CD14-positive monocyte (primary cell): ENCODE results near the gene CD44. TPM values are rescaled to one million over a fixed set of nuclear protein-coding genes. Genes with fewer than 3 reads are reported as not detected.

Experiments
- DNase-seq, 3 donors: peaks; one replicate each; pipeline ENCODE4 v3.0.0-alpha.2; 2011 to 2022
- H2AFZ ChIP-seq: 2 replicates; pipeline ENCODE4 v1.6.0; 2012; ENCODE audit warnings: mild to moderate bottlenecking, low read depth, low read length, inconsistent platforms; ENCODE audit not compliant: insufficient read depth, poor library complexity, severe bottlenecking
- H3K27ac ChIP-seq, 2 donors: 1 replicate in 1 of 2; 2 replicates in 1 of 2; pipeline ENCODE4 v1.5.1; 2012 to 2013; ENCODE audit warnings: low read length in 2 of 2, control low read depth in 1 of 2, inconsistent platforms in 1 of 2, low read depth in 1 of 2, mild to moderate bottlenecking in 1 of 2
- H3K27me3 ChIP-seq, 2 donors: one replicate each; pipeline versions ENCODE4 v1.6.0 to v1.6.1; 2011 to 2013; ENCODE audit warnings: low read length in 2 of 2; ENCODE audit not compliant: control insufficient read depth in 2 of 2, insufficient read depth in 2 of 2
- H3K36me3 ChIP-seq, 2 donors: replicated peaks in 1 of 2; 1 replicate in 1 of 2; 2 replicates in 1 of 2; pipeline versions ENCODE4 v1.5.1 to v1.6.1; 2012 to 2013; ENCODE audit warnings: low read length in 2 of 2, control low read depth in 1 of 2, inconsistent platforms in 1 of 2, mild to moderate bottlenecking in 1 of 2; ENCODE audit not compliant: insufficient read depth in 2 of 2, control insufficient read depth in 1 of 2
- H3K4me1 ChIP-seq, 2 donors: 1 replicate in 1 of 2; 2 replicates in 1 of 2; pipeline versions ENCODE4 v1.5.1 to v1.6.1; 2012 to 2013; ENCODE audit warnings: low read length in 2 of 2, control low read depth in 1 of 2, inconsistent platforms in 1 of 2, mild to moderate bottlenecking in 1 of 2, moderate library complexity in 1 of 2; ENCODE audit not compliant: insufficient read depth in 2 of 2, control insufficient read depth in 1 of 2
- H3K4me2 ChIP-seq: replicated peaks from 2 replicates; pipeline ENCODE3; 2012; ENCODE audit warnings: low read length, moderate library complexity, mild to moderate bottlenecking; ENCODE audit not compliant: poor library complexity, severe bottlenecking; ENCODE audit errors: extremely low read depth
- H3K4me3 ChIP-seq, 3 experiments: fragments of 200-600 bp in 1 of 3; sonication (generic) in 1 of 3; replicated peaks in 1 of 3; 1 replicate in 2 of 3; 2 replicates in 1 of 3; pipeline ENCODE4 v1.5.1; 2011 to 2013; ENCODE audit warnings: low read length in 3 of 3, mild to moderate bottlenecking in 3 of 3, control low read depth in 2 of 3, low read depth in 2 of 3, inconsistent platforms in 1 of 3, moderate library complexity in 1 of 3
- H3K79me2 ChIP-seq: 2 replicates; pipeline ENCODE4 v1.6.0; 2012; ENCODE audit warnings: mild to moderate bottlenecking, control low read depth, inconsistent platforms, low read length, moderate library complexity; ENCODE audit not compliant: insufficient read depth
- H3K9ac ChIP-seq: 2 replicates; pipeline ENCODE4 v1.6.0; 2017; ENCODE audit warnings: low read length, mild to moderate bottlenecking; ENCODE audit not compliant: insufficient read depth, poor library complexity, severe bottlenecking
- H3K9me3 ChIP-seq, 2 donors: replicated peaks in 1 of 2; 1 replicate in 1 of 2; 2 replicates in 1 of 2; pipeline versions ENCODE4 v1.5.1 to v1.6.1; 2012 to 2013; ENCODE audit warnings: low read length in 2 of 2, control low read depth in 1 of 2; ENCODE audit not compliant: control insufficient read depth in 1 of 2, insufficient read depth in 1 of 2
- H4K20me1 ChIP-seq: 2 replicates; pipeline ENCODE4 v1.6.0; 2012; ENCODE audit warnings: mild to moderate bottlenecking, low read length, control low read depth, moderate library complexity; ENCODE audit not compliant: insufficient read depth
- H3K27ac Mint-ChIP-seq, 7 donors: one replicate each; pipeline ENCODE4 v1.8.0; 2020; ENCODE audit warnings: mild to moderate bottlenecking in 7 of 7, mixed read lengths in 7 of 7, moderate library complexity in 6 of 7, inconsistent platforms in 2 of 7
- H3K27me3 Mint-ChIP-seq, 3 donors: one replicate each; pipeline ENCODE4 v1.8.0; 2021 to 2022; ENCODE audit warnings: low read depth in 3 of 3, mild to moderate bottlenecking in 3 of 3, mixed read lengths in 3 of 3, moderate library complexity in 3 of 3, inconsistent platforms in 1 of 3
- H3K36me3 Mint-ChIP-seq, 2 donors: one replicate each; pipeline ENCODE4 v1.8.0; 2020; ENCODE audit warnings: mixed read lengths in 2 of 2, inconsistent platforms in 1 of 2, mild to moderate bottlenecking in 1 of 2
- H3K4me1 Mint-ChIP-seq: one replicate; pipeline ENCODE4 v1.8.0; 2020; ENCODE audit warnings: mild to moderate bottlenecking, mixed read lengths
- H3K4me3 Mint-ChIP-seq, 2 donors: one replicate each; pipeline ENCODE4 v1.8.0; 2020; ENCODE audit warnings: mild to moderate bottlenecking in 2 of 2, mixed read lengths in 2 of 2, moderate library complexity in 1 of 2
- H3K9me3 Mint-ChIP-seq, 7 donors: one replicate each; pipeline ENCODE4 v1.8.0; 2020 to 2022; ENCODE audit warnings: mixed read lengths in 7 of 7, mild to moderate bottlenecking in 6 of 7, moderate library complexity in 6 of 7, inconsistent platforms in 2 of 7
- WGBS: methylation state at CpG from one replicate; pipeline ENCODE4 v1.1.5; 2013; ENCODE audit warnings: missing lambda C conversion rate; ENCODE audit not compliant: insufficient coverage; 5-methylcytosine and 5-hydroxymethylcytosine counted together
- intact Hi-C, 2 donors: fragments of 100-400 bp; cut with micrococcal nuclease; formaldehyde crosslinking; loops; one replicate each; pipeline versions ENCODE4 v1.15.0 to v1.15.1; 2023
- polyA plus RNA-seq, 3 donors: library from polyadenylated mRNA; depleted of rRNA in 1 of 3; unstranded in 2 of 3; stranded (reverse) in 1 of 3; fragments of 300-500 nt in 2 of 3; fragments of >200 nt in 1 of 3; fragmentation: Illumina TruSeq in 2 of 3; gene quantifications; 1 replicate in 2 of 3; 2 replicates in 1 of 3; pipeline ENCODE4 v1.2.3, GENCODE V29; 2012 to 2021
- TF ChIP-seq, protein P1 (sequence below): fragments of 200-600 bp; IDR thresholded peaks from one replicate; pipeline ENCODE4 v1.8.0; 2022; ENCODE audit warnings: antibody characterized with exemption, mild to moderate bottlenecking

CD44 gene
- polyA plus RNA-seq, 3 donors: 415 to 866 (median 531) TPM

DNA sequence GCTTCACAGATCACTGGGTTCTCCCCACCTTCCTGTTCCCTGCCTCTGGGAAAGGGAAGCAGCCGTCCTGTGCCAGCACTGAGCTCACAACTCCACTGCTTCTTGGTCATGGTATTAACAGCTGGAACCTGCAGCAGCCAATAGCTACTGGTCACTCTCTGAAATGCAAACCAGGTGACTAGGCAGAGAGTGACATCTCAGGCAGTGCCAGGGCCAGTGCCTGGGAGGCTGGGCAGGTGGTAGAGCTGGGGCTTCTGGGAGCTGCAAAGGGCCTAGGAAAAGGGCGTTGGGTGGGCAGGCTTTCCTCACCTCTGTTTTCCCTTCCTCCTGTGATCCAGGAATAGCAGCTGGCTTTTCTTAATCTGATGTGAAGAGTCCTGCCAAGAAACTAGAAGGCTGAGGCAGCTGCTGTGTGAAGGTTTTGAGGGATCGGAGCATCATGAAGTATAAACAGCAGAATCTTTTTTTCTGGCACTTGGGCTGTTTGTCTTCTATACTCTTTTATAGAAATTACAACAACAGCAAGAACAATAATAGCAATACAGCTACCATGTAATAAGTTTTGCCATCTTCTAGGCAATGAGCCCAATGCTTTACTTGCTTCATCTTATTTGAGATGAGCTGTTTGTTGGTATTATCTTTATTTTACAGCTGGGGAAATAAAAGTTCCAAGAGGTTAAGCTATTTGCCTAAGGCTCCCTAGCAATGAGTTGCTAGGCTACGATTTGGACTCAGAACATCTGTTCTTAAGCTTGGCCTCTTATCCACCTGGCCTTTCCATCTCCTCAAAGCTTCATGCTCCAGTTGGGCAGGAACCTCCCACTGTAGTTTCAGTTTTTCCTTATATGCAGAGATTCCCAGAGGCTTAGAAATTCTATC is 22.0 kb upstream of the CD44 start:
- TF ChIP-seq, protein P1, sequence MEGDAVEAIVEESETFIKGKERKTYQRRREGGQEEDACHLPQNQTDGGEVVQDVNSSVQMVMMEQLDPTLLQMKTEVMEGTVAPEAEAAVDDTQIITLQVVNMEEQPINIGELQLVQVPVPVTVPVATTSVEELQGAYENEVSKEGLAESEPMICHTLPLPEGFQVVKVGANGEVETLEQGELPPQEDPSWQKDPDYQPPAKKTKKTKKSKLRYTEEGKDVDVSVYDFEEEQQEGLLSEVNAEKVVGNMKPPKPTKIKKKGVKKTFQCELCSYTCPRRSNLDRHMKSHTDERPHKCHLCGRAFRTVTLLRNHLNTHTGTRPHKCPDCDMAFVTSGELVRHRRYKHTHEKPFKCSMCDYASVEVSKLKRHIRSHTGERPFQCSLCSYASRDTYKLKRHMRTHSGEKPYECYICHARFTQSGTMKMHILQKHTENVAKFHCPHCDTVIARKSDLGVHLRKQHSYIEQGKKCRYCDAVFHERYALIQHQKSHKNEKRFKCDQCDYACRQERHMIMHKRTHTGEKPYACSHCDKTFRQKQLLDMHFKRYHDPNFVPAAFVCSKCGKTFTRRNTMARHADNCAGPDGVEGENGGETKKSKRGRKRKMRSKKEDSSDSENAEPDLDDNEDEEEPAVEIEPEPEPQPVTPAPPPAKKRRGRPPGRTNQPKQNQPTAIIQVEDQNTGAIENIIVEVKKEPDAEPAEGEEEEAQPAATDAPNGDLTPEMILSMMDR: no peak
- intact Hi-C loops: no loop called here
- H3K27me3 ChIP-seq: no peaks in the 10 kb centered on the region
- no peak overlapping the region for H2AFZ ChIP-seq
- no peak overlapping the region for H3K27ac ChIP-seq
- Mint-ChIP-seq H3K36me3 (no peaks in the 10 kb centered on the region), H3K9me3 (peaks cover 0 to 2% (median 0%) of the 10 kb centered on the region in 7 donors), H3K27ac (no peak overlapping the region), H3K4me3 (no peak overlapping the region), H3K27me3 (no peaks in the 10 kb centered on the region), H3K4me1 (peaks cover 12% of the 10 kb centered on the region)
- no peak overlapping the region for H3K4me3 ChIP-seq
- no peaks in the 10 kb centered on the region for H3K9me3 ChIP-seq
- H3K4me1 ChIP-seq: peaks cover 0 to under 1% of the 10 kb centered on the region in 2 donors
- no peak overlapping the region for H3K4me2 ChIP-seq
- no peaks in the 10 kb centered on the region for H3K36me3 ChIP-seq
- no peak overlapping the region for H3K9ac ChIP-seq
- DNase-seq: no peak
- 88% methylated on average over 1 of the region's 4 CpGs for WGBS
- H4K20me1 ChIP-seq: no peaks in the 10 kb centered on the region
- no peaks in the 10 kb centered on the region for H3K79me2 ChIP-seq

DNA sequence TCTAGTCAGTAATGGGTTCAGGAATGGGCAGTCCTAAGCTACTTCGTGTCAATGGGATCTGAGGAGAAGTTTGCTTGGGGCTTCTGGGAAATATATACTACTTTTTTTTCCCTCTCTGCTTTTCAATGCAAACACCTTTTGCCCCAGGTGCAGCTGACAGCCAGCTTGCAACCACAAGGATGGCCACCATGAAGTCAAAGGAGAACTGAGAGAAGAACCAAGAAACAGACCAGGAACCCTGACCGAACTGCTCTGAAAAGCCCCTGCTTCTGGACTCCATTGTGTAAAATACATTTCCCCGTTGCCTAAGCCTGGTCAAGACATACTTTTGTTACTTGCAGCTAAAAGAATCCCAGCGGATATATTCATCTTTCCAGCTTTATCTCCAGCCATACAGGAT is 20.1 kb upstream of the CD44 start:
- intact Hi-C loops: no loop called here
- Histone ChIP-seq H3K4me1 (no peaks in the 10 kb centered on the region), H3K27ac (no peak overlapping the region), H3K9ac (no peak overlapping the region), H3K27me3 (no peaks in the 10 kb centered on the region), H4K20me1 (no peaks in the 10 kb centered on the region), H3K36me3 (no peaks in the 10 kb centered on the region), H3K4me3 (no peak overlapping the region), H2AFZ (no peak overlapping the region), H3K4me2 (no peak overlapping the region), H3K79me2 (no peaks in the 10 kb centered on the region), H3K9me3 (no peaks in the 10 kb centered on the region)
- no peak for DNase-seq
- Mint-ChIP-seq H3K27me3 (no peaks in the 10 kb centered on the region), H3K36me3 (no peaks in the 10 kb centered on the region), H3K27ac (no peak overlapping the region), H3K9me3 (peaks cover 0 to 2% (median 0%) of the 10 kb centered on the region in 7 donors), H3K4me3 (no peak overlapping the region), H3K4me1 (peaks cover 12% of the 10 kb centered on the region)
- TF ChIP-seq, protein P1: no peak
- 73% methylated on average over 3 of the region's 4 CpGs for WGBS
